Aorta (tissue), 5 donors: ENCODE measurements around the gene GDF15. TPM values are rescaled to one million over a fixed set of nuclear protein-coding genes. Genes with fewer than 3 reads are reported as not detected.

ENCODE experiments used
- ATAC-seq: fragments of 200-7000 bp; cut with Tn5 transposase; one replicate; pipeline ENCODE4 v1.9.1; 2022; ENCODE audit warnings: moderate library complexity; ENCODE audit not compliant: low FRiP score
- DNase-seq, 2 donors: peaks; one replicate each; pipeline ENCODE4 v3.0.0-alpha.2; 2020
- H3K27ac ChIP-seq, 2 donors: one replicate each; pipeline ENCODE4 v1.5.1; 2013; ENCODE audit warnings: low read length in 2 of 2, mild to moderate bottlenecking in 2 of 2, moderate library complexity in 2 of 2, control low read depth in 1 of 2, inconsistent platforms in 1 of 2, low read depth in 1 of 2
- H3K27me3 ChIP-seq, 2 donors: one replicate each; pipeline ENCODE4 v1.6.1; 2013; ENCODE audit warnings: control low read depth in 1 of 2, low read length in 1 of 2, mild to moderate bottlenecking in 1 of 2, moderate library complexity in 1 of 2; ENCODE audit not compliant: insufficient read depth in 2 of 2, control insufficient read depth in 1 of 2
- H3K36me3 ChIP-seq, 2 donors: one replicate each; pipeline ENCODE4 v1.6.1; 2013; ENCODE audit warnings: control low read depth in 1 of 2, low read length in 1 of 2, mild to moderate bottlenecking in 1 of 2; ENCODE audit not compliant: insufficient read depth in 2 of 2, control insufficient read depth in 1 of 2
- H3K4me1 ChIP-seq, 2 donors: one replicate each; pipeline ENCODE4 v1.6.1; 2013; ENCODE audit warnings: low read length in 2 of 2, control low read depth in 1 of 2, mild to moderate bottlenecking in 1 of 2, moderate library complexity in 1 of 2; ENCODE audit not compliant: insufficient read depth in 2 of 2, control insufficient read depth in 1 of 2
- H3K4me3 ChIP-seq, 2 donors: one replicate each; pipeline ENCODE4 v1.5.1; 2013; ENCODE audit warnings: low read length in 2 of 2, control low read depth in 1 of 2, mild to moderate bottlenecking in 1 of 2
- H3K9me3 ChIP-seq: one replicate; pipeline ENCODE4 v1.6.1; 2013; ENCODE audit warnings: mild to moderate bottlenecking, low read length; ENCODE audit not compliant: control insufficient read depth
- WGBS, 2 donors: extraction: QIAGEN DNeasy Blood & Tissue Kit; methylation state at CpG; one replicate each; pipeline ENCODE4 v1.1.7; 2013; 5-methylcytosine and 5-hydroxymethylcytosine counted together
- intact Hi-C, 2 donors: fragments of 100-400 bp; cut with DNase I; formaldehyde crosslinking; loops; one replicate each; pipeline versions ENCODE4 v1.14.2 to v1.15.0; 2022
- polyA plus RNA-seq, 2 donors: library from polyadenylated mRNA; stranded (reverse); fragments of 200-250 nt; gene quantifications; one replicate each; pipeline ENCODE4 v1.2.3, GENCODE V29; 2013
- total RNA-seq, 2 donors: library from RNA; stranded (reverse); fragmentation: NEBNext Ultra II Directional; extraction: Animal tissue kit (Norgen Biotek cat#: 25700); gene quantifications; one replicate each; pipeline ENCODE4 v1.2.1, GENCODE V29; 2021
- donor health status: healthy with polysubstance abuse.
- donor health status: Bipolar disorder and iron deficiency.
- donor health status: DM: no; HTN: no; CAD: no.
- donor health status: DM: no; HTN: no; CAD: no.
- donor health status: DM: yes; HTN: yes; CAD: no.

Gene GDF15
- total and polyA plus RNA-seq, 4 donors: 2.8 to 9.8 (median 3.7) TPM

DNA sequence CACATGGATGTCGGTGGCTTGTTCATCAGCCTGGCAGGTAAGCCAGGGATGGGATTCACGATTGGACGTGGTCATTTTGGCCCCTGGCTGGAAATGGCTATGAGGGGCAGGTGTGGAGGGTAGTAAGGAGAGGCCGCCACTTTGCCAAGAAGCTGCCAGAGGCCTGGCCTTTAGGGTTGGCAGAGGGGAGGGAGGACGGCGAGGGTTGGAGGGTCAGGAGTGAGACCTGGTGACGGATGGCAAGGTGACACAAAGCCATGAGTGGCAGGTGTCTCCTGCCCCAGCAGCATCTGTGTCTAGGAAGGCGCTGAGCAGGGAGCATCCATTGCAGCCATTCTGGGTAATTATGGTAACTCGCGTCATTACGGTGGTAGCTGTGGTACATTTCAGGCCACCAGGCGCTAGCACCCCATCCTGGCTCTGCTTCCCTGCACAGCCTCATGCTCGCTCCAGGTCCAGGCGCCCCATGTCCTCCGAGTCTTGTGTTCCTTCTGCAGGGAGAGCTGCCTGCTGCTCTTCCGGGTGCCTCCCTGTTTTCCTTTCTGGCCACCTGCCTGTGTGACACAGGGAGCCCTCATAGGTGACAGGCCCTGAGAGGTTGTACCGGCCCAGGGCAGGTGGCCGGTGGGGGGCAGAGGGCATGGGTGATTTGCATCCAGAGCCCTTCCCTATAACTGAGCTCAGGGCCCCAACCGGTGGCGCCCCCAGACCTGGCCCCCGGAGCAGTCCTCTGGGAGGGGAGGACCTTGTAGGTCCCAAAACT lies 37.5 kb downstream of the GDF15 start:
- intact Hi-C loops: no loop called here
- DNase-seq: no peak
- H3K4me1 ChIP-seq: no peaks in the 10 kb centered on the region

GRCh38 chr19:18424122-18424889 lies 38.3 kb downstream of the GDF15 start:
- Histone ChIP-seq H3K27ac (no peak overlapping the region), H3K4me1 (no peaks in the 10 kb centered on the region), H3K36me3 (no peaks in the 10 kb centered on the region), H3K27me3 (no peaks in the 10 kb centered on the region), H3K9me3 (no peaks in the 10 kb centered on the region), H3K4me3 (no peak overlapping the region)
- ATAC-seq (no peak), DNase-seq (peak in 1 of 2 donors; percentile 74)
- 73 to 75% methylated on average over 22 of the region's 22 CpGs for WGBS, 2 donors
- intact Hi-C loops: no loop called here

More for the DNA sequence above, 37.5 kb downstream of the GDF15 start:
- H3K27ac ChIP-seq: no peak overlapping the region
- no peak for ATAC-seq
- 68 to 72% methylated on average over 21 of the region's 21 CpGs for WGBS, 2 donors
- no peaks in the 10 kb centered on the region for H3K27me3 ChIP-seq
- no peak overlapping the region for H3K4me3 ChIP-seq
- H3K36me3 ChIP-seq: no peaks in the 10 kb centered on the region
- H3K9me3 ChIP-seq: no peaks in the 10 kb centered on the region

DNA sequence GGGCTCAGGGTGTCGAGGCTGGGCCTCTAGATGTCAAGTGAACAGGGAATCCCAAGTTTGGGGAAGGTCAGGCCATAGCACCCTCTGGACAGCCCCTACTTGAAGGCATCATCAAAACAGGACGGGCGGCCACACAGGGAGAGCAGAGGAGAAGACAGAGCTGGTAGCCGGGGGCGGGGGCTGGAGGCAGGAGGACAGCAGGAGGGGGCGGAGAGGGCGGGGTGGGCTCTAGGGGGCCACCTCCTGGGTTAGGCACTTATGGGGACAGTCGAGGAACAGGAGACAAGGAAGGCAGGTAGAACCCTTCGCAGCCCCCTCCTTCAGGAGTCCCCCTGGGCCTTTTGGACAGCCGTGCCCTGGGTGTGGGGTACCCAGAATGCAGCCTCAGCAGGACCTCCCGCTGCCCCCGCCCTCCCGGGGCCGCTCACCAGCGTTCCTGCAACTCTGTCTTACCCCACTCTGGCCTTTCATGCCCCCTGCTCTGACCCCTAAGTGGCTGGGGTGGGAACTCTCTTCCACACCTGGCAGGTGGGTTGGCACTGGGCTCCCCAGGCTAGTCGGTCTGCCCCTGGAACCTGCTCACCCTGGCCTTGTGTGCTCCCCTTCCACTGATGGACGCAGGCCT lies 39.0 kb downstream of the GDF15 start:
- Histone ChIP-seq H3K27ac (peak overlapping the region in 1 of 2 donors; percentile 0), H3K4me1 (no peaks in the 10 kb centered on the region), H3K36me3 (no peaks in the 10 kb centered on the region), H3K27me3 (no peaks in the 10 kb centered on the region), H3K4me3 (no peak overlapping the region), H3K9me3 (no peaks in the 10 kb centered on the region)
- no peak for DNase-seq
- no peak for ATAC-seq
- WGBS, 2 donors: 88 to 89% methylated on average over 16 to 17 of the region's 17 CpGs
- intact Hi-C loops: no loop called here

- 37 to 38% methylated on average over 15 to 18 of the region's 18 CpGs for WGBS, 2 donors
- peak; percentile 85 to 92 for DNase-seq
- H3K4me1 ChIP-seq: no peaks in the 10 kb centered on the region
- H3K27me3 ChIP-seq: no peaks in the 10 kb centered on the region
- no peaks in the 10 kb centered on the region for H3K36me3 ChIP-seq
- H3K4me3 ChIP-seq: no peak overlapping the region
- no peaks in the 10 kb centered on the region for H3K9me3 ChIP-seq
- ATAC-seq: peak; percentile 72
- intact Hi-C loops: no loop called here
- H3K27ac ChIP-seq: peak overlapping the region in 1 of 2 donors; percentile 37
Observed at GRCh38 chr19:18425515-18426415, 39.8 kb downstream of the GDF15 start.

GRCh38 chr19:18426416-18426767 lies 40.4 kb downstream of the GDF15 start:
- Histone ChIP-seq H3K36me3 (no peaks in the 10 kb centered on the region), H3K27ac (peak overlapping the region in 1 of 2 donors; percentile 37), H3K4me1 (no peaks in the 10 kb centered on the region), H3K4me3 (no peak overlapping the region), H3K9me3 (no peaks in the 10 kb centered on the region), H3K27me3 (no peaks in the 10 kb centered on the region)
- intact Hi-C loops: no loop called here
- ATAC-seq (no peak), DNase-seq (no peak)
- whole genome bisulfite sequencing, 2 donors: 42 to 46% methylated on average over 8 of the region's 8 CpGs

DNA sequence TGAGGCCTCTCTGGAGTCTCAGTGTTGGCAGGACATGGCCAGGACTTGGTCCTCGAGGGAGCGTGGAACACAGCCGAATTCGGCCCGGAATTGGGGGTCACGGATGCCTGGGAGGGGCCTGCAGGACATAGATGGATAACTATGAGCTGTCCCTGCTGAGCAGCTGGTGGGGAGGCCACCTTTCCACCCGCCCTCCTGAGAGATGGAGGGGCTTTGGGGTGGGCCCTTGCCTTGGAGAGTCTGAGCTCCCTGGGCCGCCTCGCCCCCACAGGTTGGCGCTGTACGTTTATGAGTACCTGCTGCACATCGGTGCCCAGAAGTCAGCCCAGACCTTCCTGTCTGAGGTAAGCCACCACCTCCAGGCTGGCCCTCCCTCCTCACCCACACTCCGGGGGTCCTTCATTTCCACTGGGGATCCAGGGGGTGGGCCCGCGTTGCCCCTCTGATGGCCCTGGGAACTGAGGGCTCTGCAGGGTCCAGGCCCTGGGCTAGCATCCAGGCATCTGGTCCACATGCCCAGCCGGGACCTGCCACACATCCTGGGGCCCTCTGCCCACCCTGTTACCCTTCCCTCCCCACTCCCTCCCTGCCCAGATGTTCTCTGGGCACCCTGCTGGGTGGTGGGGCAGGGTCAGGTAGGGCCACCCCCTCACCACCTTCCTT lies 41.3 kb downstream of the GDF15 start:
- H3K27ac ChIP-seq: no peak overlapping the region
- no peaks in the 10 kb centered on the region for H3K27me3 ChIP-seq
- DNase-seq: no peak
- no peaks in the 10 kb centered on the region for H3K9me3 ChIP-seq
- WGBS, 2 donors: 67 to 68% methylated on average over 13 to 16 of the region's 16 CpGs
- no peak overlapping the region for H3K4me3 ChIP-seq
- intact Hi-C loops: no loop called here
- ATAC-seq: no peak
- H3K4me1 ChIP-seq: no peaks in the 10 kb centered on the region
- H3K36me3 ChIP-seq: no peaks in the 10 kb centered on the region

- H3K27ac ChIP-seq: no peak overlapping the region
- no peaks in the 10 kb centered on the region for H3K9me3 ChIP-seq
- WGBS, 2 donors: 88 to 90% methylated on average over 11 to 12 of the region's 12 CpGs
- ATAC-seq (no peak), DNase-seq (no peak)
- H3K4me1 ChIP-seq: no peaks in the 10 kb centered on the region
- H3K27me3 ChIP-seq: no peaks in the 10 kb centered on the region
- no peak overlapping the region for H3K4me3 ChIP-seq
- intact Hi-C loops: no loop called here
- H3K36me3 ChIP-seq: no peaks in the 10 kb centered on the region
Observed at GRCh38 chr19:18427743-18428113, 41.8 kb downstream of the GDF15 start.
